GM12878 (cell line): Measurements from ENCODE around the gene OPA1. TPM values are rescaled to one million over a fixed set of nuclear protein-coding genes. Genes with fewer than 3 reads are reported as not detected.

Experiments used
- ATAC-seq: fragments of 200-7000 bp; cut with Tn5 transposase; 3 replicates; pipeline ENCODE4 v1.9.1; 2020; ENCODE audit warnings: mild to moderate bottlenecking, moderate library complexity
- BruUV-seq: library from RNA; stranded (reverse); fragments of 400-500 nt; replicated peaks from 2 replicates; lab custom pipeline; 2021; lab: Mats Ljungman, UMichigan
- CTCF ChIA-PET: fragments of 300-600 bp; sonication (Branson Sonifier 250); formaldehyde crosslinking; extraction: SDS; loops from one replicate; lab custom pipeline; 2021; ENCODE audit warnings: inconsistent platforms; lab: Yijun Ruan, JAX
- POLR2A ChIA-PET: fragments of 350-600 bp; formaldehyde crosslinking; extraction: SDS; loops from one replicate; lab custom pipeline; 2021; ENCODE audit warnings: inconsistent platforms; lab: Charles Lee
- RAD21 ChIA-PET: fragments of 300-600 bp; sonication (Branson Sonifier 250); formaldehyde crosslinking; loops from one replicate; lab custom pipeline; 2023; ENCODE audit warnings: antibody characterized with exemption; ENCODE audit not compliant: unreplicated experiment; lab: Charles Lee
- SMC1A ChIA-PET: fragments of 300-600 bp; sonication (Branson Sonifier 250); formaldehyde crosslinking; loops from one replicate; lab custom pipeline; 2023; ENCODE audit not compliant: unreplicated experiment, uncharacterized antibody; lab: Charles Lee
- DNase-seq: peaks from one replicate; pipeline ENCODE4 v3.0.0-alpha.2; 2011; ENCODE audit warnings: low read depth, low spot score
- FAIRE-seq: peaks from 3 replicates; lab custom pipeline; 2011; peaks lifted over from hg19 to GRCh38; lab: Jason Lieb, UNC
- H2AFZ ChIP-seq: 2 replicates; pipeline ENCODE4 v1.6.0; 2011; ENCODE audit warnings: low read depth, low read length, control low read depth; ENCODE audit not compliant: control insufficient read depth
- H3K27ac ChIP-seq: 2 replicates; pipeline ENCODE4 v1.5.1; 2011; ENCODE audit warnings: control low read depth; ENCODE audit not compliant: control insufficient read depth, insufficient read depth
- H3K27me3 ChIP-seq, 2 experiments: replicated peaks in 1 of 2; 2 replicates each; pipeline versions ENCODE4 v1.6.0 to v1.6.1; 2011; ENCODE audit warnings: low read length in 1 of 2; ENCODE audit not compliant: control insufficient read depth in 2 of 2, insufficient read depth in 2 of 2
- H3K36me3 ChIP-seq, 2 experiments: 2 replicates each; pipeline ENCODE4 v1.5.1; 2011; ENCODE audit warnings: low read length in 1 of 2; ENCODE audit not compliant: control insufficient read depth in 2 of 2, insufficient read depth in 2 of 2
- H3K4me1 ChIP-seq: 2 replicates; pipeline ENCODE4 v1.6.1; 2011; ENCODE audit warnings: mild to moderate bottlenecking, low read length, moderate library complexity, mixed read lengths; ENCODE audit not compliant: control insufficient read depth, insufficient read depth
- H3K4me2 ChIP-seq: 2 replicates; pipeline ENCODE4 v1.6.0; 2011; ENCODE audit warnings: control low read depth; ENCODE audit not compliant: control insufficient read depth, insufficient read depth
- H3K4me3 ChIP-seq: fragments of 200-600 bp; sonication (generic); 2 replicates; pipeline ENCODE4 v1.5.1; 2016
- H3K79me2 ChIP-seq: 2 replicates; pipeline ENCODE4 v1.6.0; 2011; ENCODE audit warnings: low read length; ENCODE audit not compliant: control insufficient read depth, insufficient read depth
- H3K9ac ChIP-seq: 2 replicates; pipeline ENCODE4 v1.8.0; 2011; ENCODE audit warnings: low read length, control low read depth, mixed read lengths; ENCODE audit not compliant: control insufficient read depth, insufficient read depth
- H3K9me3 ChIP-seq: replicated peaks from 3 replicates; pipeline ENCODE4 v1.5.1; 2011; ENCODE audit warnings: mild to moderate bottlenecking, low read length; ENCODE audit not compliant: control insufficient read depth, insufficient read depth
- H4K20me1 ChIP-seq: 2 replicates; pipeline ENCODE4 v1.6.0; 2011; ENCODE audit not compliant: control insufficient read depth, insufficient read depth
- CHD1 ChIP-seq: IDR thresholded peaks from 2 replicates; pipeline ENCODE4 v1.6.1; 2012; ENCODE audit warnings: low read depth, low read length, improper control_type of control experiment
- CHD2 ChIP-seq: IDR thresholded peaks from 2 replicates; pipeline ENCODE4 v1.6.1; 2011; ENCODE audit warnings: low read depth, low read length, improper control_type of control experiment, borderline replicate concordance
- CREB1 ChIP-seq: IDR thresholded peaks from 2 replicates; pipeline ENCODE4 v1.6.1; 2012; ENCODE audit warnings: low read depth, mild to moderate bottlenecking, inconsistent platforms
- CTCF ChIP-seq, 3 experiments: IDR thresholded peaks in 2 of 3; conservative IDR thresholded peaks in 1 of 3; 2 replicates each; pipeline ENCODE4 v1.5.1; 2011; ENCODE audit warnings: low read depth in 3 of 3, low read length in 3 of 3, mild to moderate bottlenecking in 3 of 3, control low read depth in 2 of 3, moderate library complexity in 2 of 3, inconsistent platforms in 1 of 3, mixed read lengths in 1 of 3; ENCODE audit not compliant: control insufficient read depth in 2 of 3, insufficient read depth in 1 of 3; ENCODE audit errors: extremely low read depth in 1 of 3
- E4F1 ChIP-seq: fragments of 450-650 bp; IDR thresholded peaks from 2 replicates; pipeline ENCODE4 v1.6.1; 2018; ENCODE audit warnings: borderline replicate concordance, mild to moderate bottlenecking; ENCODE audit not compliant: partially characterized antibody
- EP300 ChIP-seq, 2 experiments: fragments of 150-350 bp in 1 of 2; IDR thresholded peaks; 2 replicates each; pipeline ENCODE4 v1.6.1; 2011 to 2012; ENCODE audit warnings: low read depth in 2 of 2, low read length in 2 of 2, borderline replicate concordance in 1 of 2, improper control_type of control experiment in 1 of 2, inconsistent platforms in 1 of 2; ENCODE audit not compliant: control insufficient read depth in 1 of 2
- JUND ChIP-seq: IDR thresholded peaks from 2 replicates; pipeline ENCODE4 v1.6.1; 2012; ENCODE audit warnings: low read depth, mild to moderate bottlenecking, low read length, improper control_type of control experiment, moderate library complexity
- RCOR1 ChIP-seq: conservative IDR thresholded peaks from 2 replicates; pipeline ENCODE4 v1.6.1; 2012; ENCODE audit warnings: low read depth, low read length, improper control_type of control experiment
- STAT1 ChIP-seq: fragments of 450-650 bp; conservative IDR thresholded peaks from 2 replicates; pipeline ENCODE4 v1.6.1; 2014; ENCODE audit warnings: antibody characterized with exemption, mild to moderate bottlenecking
- TBL1XR1 ChIP-seq: IDR thresholded peaks from 2 replicates; pipeline ENCODE4 v1.6.1; 2012; ENCODE audit warnings: low read depth, low read length, improper control_type of control experiment
- WRNIP1 ChIP-seq: IDR thresholded peaks from 2 replicates; pipeline ENCODE4 v1.6.1; 2011; ENCODE audit warnings: low read depth, low read length, improper control_type of control experiment, borderline replicate concordance
- ZNF207 ChIP-seq: fragments of 450-650 bp; IDR thresholded peaks from 2 replicates; pipeline ENCODE4 v1.6.1; 2014; ENCODE audit warnings: antibody characterized with exemption, mild to moderate bottlenecking, borderline replicate concordance
- WGBS: methylation state at CpG from one replicate; pipeline ENCODE4 v1.1.6; 2016; ENCODE audit warnings: low lambda C conversion rate; ENCODE audit not compliant: insufficient replicate concordance, insufficient coverage; ENCODE audit errors: missing lambda C conversion rate; 5-methylcytosine and 5-hydroxymethylcytosine counted together
- in situ Hi-C: fragments of 300-500 bp; cut with MboI; formaldehyde crosslinking; loops from 9 replicates; pipeline ENCODE4 v1.14.3; 2018; ENCODE audit warnings: mixed read lengths
- intact Hi-C: fragments of 100-400 bp; cut with micrococcal nuclease; formaldehyde crosslinking; loops from one replicate; pipeline ENCODE4 v1.14.2; 2022; ENCODE audit not compliant: unreplicated experiment
- polyA plus RNA-seq, 11 experiments: library from polyadenylated mRNA; depleted of rRNA in 4 of 11; unstranded in 6 of 11; stranded (reverse) in 5 of 11; fragments of >200 nt; fragmentation: Nextera tagmentation in 4 of 11; fragmentation: Illumina TruSeq in 1 of 11; extraction: Ambion mirVana in 4 of 11; extraction: Trizol in 1 of 11; gene quantifications; 1 replicate in 1 of 11; 2 replicates in 10 of 11; pipeline versions ENCODE4 v1.2.1 to v1.2.3, GENCODE V29; 2011 to 2016; ENCODE audit warnings: inconsistent platforms in 2 of 11, missing spikeins in 2 of 11, low read depth in 1 of 11
- total RNA-seq, 4 experiments: library from RNA; depleted of rRNA in 3 of 4; stranded (reverse); fragments of >200 nt in 3 of 4; fragmentation: Illumina TruSeq in 1 of 4; extraction: Trizol in 1 of 4; gene quantifications; 2 replicates each; pipeline versions ENCODE4 v1.2.1 to v1.2.3, GENCODE V29; 2013 to 2021
- TF ChIP-seq, protein P1 (sequence below): fragments of 450-650 bp; IDR thresholded peaks from 2 replicates; pipeline ENCODE4 v1.6.1; 2017; ENCODE audit warnings: low read depth, mild to moderate bottlenecking, moderate library complexity
- TF ChIP-seq, protein P2 (sequence below): IDR thresholded peaks from 2 replicates; pipeline ENCODE4 v1.6.1; 2011; ENCODE audit warnings: borderline replicate concordance, low read depth, mild to moderate bottlenecking, moderate library complexity, mixed read lengths, low read length; ENCODE audit not compliant: insufficient read depth; ENCODE audit errors: extremely low read length

Gene OPA1
- total and polyA plus RNA-seq, 10 of the 15 experiments (the other 5 are each of a cell fraction or from before 2014, with no cell fraction given), result 14.7 to 108 (median 59.3) TPM

GRCh38 chr3:193680220-193680619, 87.2 kb downstream of the OPA1 start:
- SMC1A ChIA-PET, result interaction anchor here (1.3 kb wide), 1 partner anchor 636 kb away, joined by 3 read pairs; no protein-coding TSS in a partner anchor
- RAD21 ChIA-PET, result no interaction called here
- CTCF ChIA-PET, result interaction anchor here (3.0 kb wide), 1 partner anchor 15 kb away, joined by 8 read pairs; no protein-coding TSS in a partner anchor
- no peak overlapping the region for H3K9ac ChIP-seq
- 58% methylated on average over 2 of the region's 2 CpGs for WGBS
- no peaks in the 10 kb centered on the region for H3K4me1 ChIP-seq
- no peak overlapping the region for H2AFZ ChIP-seq
- no peaks in the 10 kb centered on the region for H4K20me1 ChIP-seq
- POLR2A ChIA-PET, result no interaction called here
- FAIRE-seq, result no peak
- H3K36me3 ChIP-seq, result no peaks in the 10 kb centered on the region; a peak in 2 of 4 replicates
- no peaks in the 10 kb centered on the region for H3K27me3 ChIP-seq
- in situ Hi-C loops (no loop called here), intact Hi-C loops (no loop called here)
- H3K9me3 ChIP-seq, result no peaks in the 10 kb centered on the region
- no TSS peak for BruUV-seq
- no peak overlapping the region for H3K4me3 ChIP-seq
- H3K79me2 ChIP-seq, result no peaks in the 10 kb centered on the region
- H3K27ac ChIP-seq, result no peak overlapping the region
- no peak for ATAC-seq
- DNase-seq, result no peak
- no peak overlapping the region for H3K4me2 ChIP-seq
- no peak for TF ChIP-seq WRNIP1
- TF ChIP-seq, protein P1, sequence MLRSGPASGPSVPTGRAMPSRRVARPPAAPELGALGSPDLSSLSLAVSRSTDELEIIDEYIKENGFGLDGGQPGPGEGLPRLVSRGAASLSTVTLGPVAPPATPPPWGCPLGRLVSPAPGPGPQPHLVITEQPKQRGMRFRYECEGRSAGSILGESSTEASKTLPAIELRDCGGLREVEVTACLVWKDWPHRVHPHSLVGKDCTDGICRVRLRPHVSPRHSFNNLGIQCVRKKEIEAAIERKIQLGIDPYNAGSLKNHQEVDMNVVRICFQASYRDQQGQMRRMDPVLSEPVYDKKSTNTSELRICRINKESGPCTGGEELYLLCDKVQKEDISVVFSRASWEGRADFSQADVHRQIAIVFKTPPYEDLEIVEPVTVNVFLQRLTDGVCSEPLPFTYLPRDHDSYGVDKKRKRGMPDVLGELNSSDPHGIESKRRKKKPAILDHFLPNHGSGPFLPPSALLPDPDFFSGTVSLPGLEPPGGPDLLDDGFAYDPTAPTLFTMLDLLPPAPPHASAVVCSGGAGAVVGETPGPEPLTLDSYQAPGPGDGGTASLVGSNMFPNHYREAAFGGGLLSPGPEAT, result no peak
- TF ChIP-seq EP300 (IDR thresholded peaks at IDR 0.05; ENCODE audit: borderline replicate concordance in 1 of 2, control insufficient read depth in 1 of 2, low read depth in 2 of 2, low read length in 2 of 2), result no peak
- TF ChIP-seq CTCF (IDR thresholded peaks at IDR 0.05 in 2 of 3, conservative IDR thresholded peaks at IDR 0.05 in 1 of 3; ENCODE audit: control insufficient read depth in 2 of 3, extremely low read depth in 1 of 3, insufficient read depth in 1 of 3, low read depth in 3 of 3, low read length in 3 of 3), result no peak
- no peak for TF ChIP-seq ZNF207
- no peak for TF ChIP-seq E4F1
- TF ChIP-seq, protein P2, sequence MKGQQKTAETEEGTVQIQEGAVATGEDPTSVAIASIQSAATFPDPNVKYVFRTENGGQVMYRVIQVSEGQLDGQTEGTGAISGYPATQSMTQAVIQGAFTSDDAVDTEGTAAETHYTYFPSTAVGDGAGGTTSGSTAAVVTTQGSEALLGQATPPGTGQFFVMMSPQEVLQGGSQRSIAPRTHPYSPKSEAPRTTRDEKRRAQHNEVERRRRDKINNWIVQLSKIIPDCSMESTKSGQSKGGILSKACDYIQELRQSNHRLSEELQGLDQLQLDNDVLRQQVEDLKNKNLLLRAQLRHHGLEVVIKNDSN, result no peak
- TF ChIP-seq STAT1, result no peak
- TF ChIP-seq TBL1XR1, result no peak
- no peak for TF ChIP-seq CHD2
- TF ChIP-seq RCOR1, result no peak
- no peak for TF ChIP-seq CHD1
- no peak for TF ChIP-seq JUND
- no peak for TF ChIP-seq CREB1
